Breast epithelium (tissue), 3 donors: ENCODE results near the gene BTBD7.

Source experiments
- CTCF ChIP-seq, 3 donors: fragments of 450-650 bp; IDR thresholded peaks; one replicate each; pipeline ENCODE4 v1.5.1; 2016 to 2017; ENCODE audit warnings: antibody characterized with exemption in 3 of 3, mild to moderate bottlenecking in 3 of 3, moderate library complexity in 3 of 3
- POLR2A ChIP-seq: fragments of 450-650 bp; IDR thresholded peaks from one replicate; pipeline ENCODE4 v1.6.1; 2016; ENCODE audit warnings: antibody characterized with exemption, mild to moderate bottlenecking, moderate library complexity
- POLR2AphosphoS5 ChIP-seq, 3 donors: sonication (generic); formaldehyde crosslinking; IDR thresholded peaks; one replicate each; pipeline ENCODE4 v1.6.1; 2017; ENCODE audit warnings: antibody characterized with exemption in 3 of 3

DNA sequence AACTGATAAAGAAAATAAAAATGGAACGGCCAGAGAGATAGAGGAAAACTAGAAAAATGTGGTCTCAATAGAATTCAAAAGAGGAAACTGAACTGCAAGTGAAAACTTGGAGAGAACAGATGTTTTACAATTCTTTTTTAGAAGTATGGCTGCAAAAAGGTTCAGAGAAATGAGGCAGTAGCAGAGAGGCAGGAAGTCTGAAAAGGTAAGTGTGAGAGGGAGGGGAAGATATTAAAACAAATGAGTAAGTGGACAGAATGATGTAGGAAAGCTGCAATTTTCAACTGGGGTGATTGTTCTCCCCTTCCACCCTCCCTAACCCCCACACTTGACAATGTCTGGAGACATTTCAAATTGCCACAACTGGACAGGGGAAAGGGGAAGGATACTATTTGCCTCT lies 12.9 kb downstream of the BTBD7 start:
- TF ChIP-seq CTCF (IDR thresholded peaks at IDR 0.05) = no peak
- TF ChIP-seq POLR2AphosphoS5 (IDR thresholded peaks at IDR 0.05) = no peak
- TF ChIP-seq POLR2A = no peak
